NCI-H69 (cell line): Measurements from ENCODE around the gene PYURF.
A peak's percentile ranks its signal among the peaks of the same experiment; 100 is the strongest.

Experiments used
- DNase-seq: peaks from one replicate; lab custom pipeline; 2025; lab: John Stamatoyannopoulos, UW

PYURF gene, protein sequence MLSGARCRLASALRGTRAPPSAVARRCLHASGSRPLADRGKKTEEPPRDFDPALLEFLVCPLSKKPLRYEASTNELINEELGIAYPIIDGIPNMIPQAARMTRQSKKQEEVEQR

DNA sequence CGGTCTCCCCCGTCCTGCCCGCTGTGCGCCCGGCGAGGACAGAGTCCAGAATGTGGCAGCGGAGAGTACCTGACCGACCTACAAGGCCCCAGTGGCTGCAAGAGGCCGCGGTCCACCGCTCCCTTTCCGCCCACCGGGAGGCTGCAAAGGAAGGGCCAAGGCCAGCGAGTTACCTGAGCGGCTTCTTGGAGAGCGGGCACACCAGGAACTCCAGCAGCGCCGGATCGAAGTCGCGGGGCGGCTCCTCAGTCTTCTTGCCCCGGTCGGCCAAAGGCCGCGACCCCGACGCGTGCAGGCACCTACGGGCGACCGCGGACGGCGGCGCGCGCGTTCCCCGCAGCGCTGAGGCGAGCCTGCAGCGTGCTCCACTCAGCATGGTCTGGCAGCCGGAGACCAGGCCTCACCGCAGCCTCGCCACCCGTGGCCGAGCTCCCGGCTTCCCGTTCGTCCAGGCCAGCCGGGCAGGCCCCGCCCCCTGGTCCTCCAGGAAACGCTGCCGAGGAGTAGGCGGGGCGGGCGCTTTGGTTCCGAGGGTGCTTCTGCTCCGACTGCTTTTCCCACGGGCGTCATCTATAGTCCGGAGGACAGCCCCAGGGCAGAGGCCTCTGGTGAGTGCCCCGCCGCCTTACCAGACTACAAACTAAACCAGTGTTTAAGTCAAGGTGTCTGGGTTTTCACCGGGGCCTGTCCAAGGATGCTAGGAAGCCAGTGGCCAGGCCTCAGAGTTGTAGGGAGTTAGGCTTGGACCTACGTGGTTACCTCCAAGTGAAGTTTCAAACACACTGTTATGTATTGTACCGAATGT is at the start of gene PYURF:
Gene PYURF (minus strand): TSS at position 452 of the 805 bp plus-strand sequence. CDS start 76 bp downstream, at position 376.
- peak; percentile 90 for DNase-seq

DNA sequence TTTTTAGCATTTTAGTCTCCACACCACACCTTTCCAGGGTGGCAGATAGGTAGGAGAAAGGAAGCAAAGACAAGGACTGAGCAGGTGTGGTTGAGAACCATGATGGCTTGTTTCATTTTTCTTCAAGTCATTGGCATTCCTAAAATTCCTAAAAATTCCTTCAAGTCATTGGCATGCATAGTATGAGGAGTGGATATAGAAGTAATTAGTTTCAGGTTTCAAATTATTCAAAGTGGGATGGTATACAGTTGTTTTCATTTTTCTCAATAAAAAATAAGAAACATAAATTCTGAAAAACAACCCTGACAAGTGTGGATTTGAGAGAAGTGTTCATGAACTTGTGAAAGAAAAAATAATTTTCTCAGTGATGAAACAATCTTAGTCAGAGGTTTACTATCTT is 46.4 kb upstream of the PYURF start:
- DNase-seq, result no peak

DNA sequence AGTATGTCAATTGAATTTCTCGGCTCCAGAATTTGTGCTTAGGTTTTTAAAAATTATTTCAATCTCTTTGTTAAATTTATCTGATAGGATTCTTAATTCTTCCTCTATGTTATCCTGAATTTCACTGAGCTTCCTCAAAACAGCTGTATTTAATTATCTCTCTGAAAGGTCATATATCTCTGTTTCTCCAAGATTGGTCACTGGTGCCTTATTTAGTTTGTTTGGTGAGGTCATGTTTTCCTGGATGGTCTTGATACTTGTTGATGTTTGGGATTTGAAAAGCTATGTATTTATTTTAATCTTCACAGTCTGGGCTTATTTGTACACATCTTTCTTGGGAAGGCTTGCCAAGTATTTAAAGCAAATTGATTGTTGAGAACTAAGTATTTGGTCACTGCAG is 44.0 kb upstream of the PYURF start:
- no peak for DNase-seq

DNA sequence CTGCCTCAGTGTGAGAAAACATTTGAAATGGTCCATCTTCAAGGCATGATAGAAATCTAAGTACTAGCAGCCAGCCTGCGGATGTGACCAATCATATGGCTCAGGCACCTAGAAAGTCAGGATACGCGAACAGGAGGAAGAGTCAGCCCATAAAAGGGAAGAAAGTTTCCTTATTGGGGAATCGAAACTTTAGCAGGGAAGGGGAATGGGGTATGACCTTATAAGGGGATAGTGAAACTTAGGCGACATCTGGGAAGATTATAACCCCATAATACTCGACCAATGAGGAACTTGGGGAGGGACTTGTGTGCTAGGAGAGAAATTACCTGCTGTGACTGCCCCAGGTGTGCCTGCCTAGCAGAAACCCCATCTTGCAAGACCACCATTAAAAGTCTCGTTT is 26.2 kb upstream of the PYURF start:
- no peak for DNase-seq

DNA sequence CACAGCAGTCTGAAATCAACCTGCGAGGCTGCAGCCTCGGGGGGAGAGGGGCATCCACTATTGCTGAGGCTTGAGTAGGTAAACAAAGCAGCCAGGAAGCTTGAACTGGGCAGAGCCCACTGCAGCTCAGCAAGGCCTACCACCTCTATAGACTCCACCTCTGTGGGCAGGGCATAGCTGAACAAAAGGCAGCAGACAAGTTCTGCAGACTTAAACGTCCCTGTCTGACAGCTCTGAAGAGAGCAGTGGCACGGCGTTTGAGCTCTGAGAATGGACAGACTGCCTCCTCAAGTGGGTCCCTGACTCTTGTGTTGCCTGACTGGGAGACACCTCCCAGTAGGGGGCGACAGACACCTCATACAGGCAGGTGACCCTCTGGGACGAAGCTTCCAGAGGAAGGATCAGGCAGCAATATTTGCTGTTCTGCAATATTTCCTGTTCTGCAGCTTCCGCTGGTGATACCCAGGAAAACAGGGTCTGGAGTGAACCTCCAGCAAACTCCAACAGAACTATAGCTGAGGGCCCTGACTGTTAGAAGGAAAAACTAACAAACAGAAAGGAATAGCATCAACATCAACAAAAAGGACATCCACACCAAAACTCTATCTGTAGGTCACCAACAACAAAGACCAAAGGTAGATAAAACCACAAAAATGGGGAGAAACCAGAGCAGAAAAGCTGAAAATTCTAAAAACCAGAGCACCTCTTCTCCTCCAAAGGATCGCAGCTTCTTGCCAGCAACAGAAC is 15.9 kb upstream of the PYURF start:
- peak; percentile 43 for DNase-seq

DNA sequence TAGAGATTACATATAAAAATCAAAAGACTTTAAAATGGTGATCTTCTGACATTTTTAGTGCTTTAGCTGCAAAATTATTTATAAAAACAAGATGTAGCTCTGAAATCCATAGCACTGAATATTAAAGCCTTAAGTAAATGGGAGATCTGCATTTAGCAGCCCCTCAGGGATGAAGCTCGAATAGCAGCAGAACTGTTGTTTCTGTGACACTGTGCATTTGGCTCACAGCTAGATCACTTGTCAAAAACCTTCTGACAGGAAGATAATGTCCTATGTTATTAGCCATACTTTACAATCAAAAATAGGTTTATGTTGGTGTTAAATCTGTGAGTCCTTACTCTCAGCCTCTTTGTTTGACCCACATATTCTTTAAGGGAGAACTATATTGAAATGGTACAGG is 14.1 kb upstream of the PYURF start:
- DNase-seq, result no peak

DNA sequence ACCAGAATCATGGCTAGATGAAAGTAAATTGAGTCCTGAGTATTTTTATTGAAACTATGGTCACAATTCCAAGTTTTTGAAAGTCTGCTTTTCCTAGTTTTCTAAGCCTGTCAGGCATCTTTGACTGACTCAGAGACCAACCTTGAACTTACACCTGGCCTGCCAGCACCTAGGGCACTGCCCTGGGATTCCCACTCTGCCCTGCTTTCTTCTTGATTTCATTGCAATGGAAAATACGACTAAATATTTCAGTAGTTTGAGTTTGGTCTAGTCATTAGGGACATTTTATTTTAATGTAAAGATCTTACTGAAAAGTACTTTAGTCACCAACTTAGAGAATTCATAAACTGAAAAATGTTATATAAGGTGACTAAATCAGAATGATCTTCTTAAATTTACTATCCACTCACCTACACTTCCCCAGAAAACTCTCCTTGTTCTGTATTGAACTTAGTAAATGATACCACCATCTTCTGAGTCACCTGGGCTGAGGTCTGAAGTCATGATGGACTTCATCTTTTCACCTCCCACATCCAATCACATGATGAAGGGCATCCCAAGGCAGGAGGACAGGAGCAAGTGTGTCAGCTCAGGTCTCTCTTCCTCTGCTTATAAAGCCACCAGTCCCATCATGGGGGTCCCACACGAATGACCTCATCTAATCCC is 11.6 kb upstream of the PYURF start:
- DNase-seq, result no peak

DNA sequence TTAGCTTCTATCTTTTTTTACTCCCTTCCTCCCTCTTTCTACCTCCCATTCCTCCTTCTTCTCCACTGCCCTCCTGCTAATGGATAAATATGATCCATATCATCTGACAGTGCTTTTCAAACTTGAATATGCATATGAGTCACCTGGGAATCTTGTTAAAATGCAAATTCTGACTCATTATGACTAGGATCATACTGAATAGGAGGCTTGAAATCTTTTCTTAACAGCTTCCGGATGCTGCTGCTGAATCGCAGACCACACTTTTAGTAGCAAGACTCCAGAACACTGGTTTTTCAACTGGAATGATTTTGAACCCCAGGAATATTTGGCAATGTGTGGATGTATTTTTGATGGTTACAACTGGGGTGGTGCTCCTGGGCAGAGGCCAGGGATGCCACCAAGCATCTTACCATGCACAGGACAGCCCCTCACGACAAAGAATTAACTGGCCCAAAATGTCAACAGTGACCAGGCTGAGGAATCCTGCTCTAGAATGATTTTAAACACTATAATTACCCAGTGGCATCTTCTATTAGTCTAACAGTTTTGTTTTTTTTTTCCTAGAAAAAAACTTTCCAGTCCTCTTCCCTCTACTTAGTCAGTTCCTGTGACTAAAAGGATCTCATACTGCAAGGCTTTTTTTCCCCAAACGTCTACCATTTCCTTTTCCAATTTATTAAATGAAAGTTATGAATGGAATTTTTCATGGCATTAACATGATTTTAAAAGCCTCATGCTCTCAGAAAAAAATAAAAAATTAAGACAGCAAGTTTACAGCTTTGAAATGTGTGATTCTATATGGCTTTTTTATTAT is 10.6 kb upstream of the PYURF start:
- peak; percentile 2 for DNase-seq

DNA sequence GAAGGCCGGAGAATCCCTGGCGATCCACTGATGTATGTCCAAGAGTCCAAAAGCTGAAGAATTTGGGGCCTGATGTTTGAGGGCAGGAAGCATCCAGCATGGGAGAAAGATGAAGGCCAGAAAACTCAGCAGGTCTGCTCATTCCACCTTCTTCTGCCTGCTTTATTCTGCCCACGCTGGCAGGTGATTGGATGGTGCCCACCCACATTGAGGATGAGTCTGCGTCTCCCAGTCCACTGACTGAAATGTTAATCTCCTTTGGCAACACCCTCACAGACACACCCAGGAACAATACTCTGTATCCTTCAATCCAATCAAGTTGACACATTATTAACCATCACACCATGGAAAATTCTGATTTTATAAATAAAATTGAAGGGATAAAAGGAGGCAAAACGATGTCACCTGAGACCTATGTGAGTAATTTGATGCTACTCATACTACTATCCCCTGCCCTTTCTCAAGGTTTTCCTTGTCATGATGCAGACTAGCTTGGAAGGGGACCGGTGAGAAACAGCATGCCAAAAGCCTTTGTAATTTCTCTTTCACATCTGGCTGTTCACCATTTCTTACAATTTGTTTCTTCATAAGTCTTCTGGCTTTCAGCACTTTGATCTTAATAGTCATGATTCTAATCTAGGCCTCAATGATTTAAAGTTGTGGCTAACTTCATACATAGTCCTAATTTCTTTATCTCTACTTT is 9.7 kb upstream of the PYURF start:
- no peak for DNase-seq

DNA sequence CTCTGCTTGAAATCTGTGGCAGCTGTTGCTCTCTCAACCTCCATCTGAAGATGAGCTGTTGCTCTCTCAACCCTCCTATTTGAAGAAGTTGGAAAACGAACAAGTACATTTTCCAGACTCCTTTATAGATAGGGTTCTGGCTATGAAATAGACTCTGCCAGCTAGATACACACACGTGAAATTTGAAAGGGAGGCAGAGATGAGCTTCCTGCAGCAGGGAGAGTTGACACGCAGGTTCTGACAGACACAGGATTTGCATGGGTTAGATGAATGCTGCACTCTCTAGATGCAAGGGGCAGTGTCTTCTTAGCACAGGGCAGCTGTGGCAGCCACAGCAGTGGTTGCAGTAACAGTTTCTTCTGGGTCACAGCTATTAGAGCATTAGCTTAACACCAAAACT is 8.0 kb upstream of the PYURF start:
- DNase-seq, result no peak

DNA sequence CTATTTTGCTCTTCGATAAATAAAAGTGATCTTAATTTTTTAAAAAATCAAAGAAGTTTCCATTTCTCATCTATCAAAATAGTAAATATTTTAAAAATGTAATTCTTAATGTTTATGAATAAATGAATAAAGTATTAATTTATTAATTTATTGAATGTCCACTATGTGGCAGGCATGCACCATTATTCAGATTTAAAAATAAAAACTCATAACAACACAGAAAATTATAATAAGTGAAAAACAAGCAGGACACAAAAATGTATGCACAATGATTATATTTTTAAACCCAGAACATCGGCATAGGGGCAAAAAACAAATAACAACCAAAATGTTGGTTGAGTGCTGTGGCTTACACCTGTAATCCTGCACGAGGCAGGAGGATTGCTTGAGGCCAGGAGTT is 5.3 kb upstream of the PYURF start:
- no peak for DNase-seq

DNA sequence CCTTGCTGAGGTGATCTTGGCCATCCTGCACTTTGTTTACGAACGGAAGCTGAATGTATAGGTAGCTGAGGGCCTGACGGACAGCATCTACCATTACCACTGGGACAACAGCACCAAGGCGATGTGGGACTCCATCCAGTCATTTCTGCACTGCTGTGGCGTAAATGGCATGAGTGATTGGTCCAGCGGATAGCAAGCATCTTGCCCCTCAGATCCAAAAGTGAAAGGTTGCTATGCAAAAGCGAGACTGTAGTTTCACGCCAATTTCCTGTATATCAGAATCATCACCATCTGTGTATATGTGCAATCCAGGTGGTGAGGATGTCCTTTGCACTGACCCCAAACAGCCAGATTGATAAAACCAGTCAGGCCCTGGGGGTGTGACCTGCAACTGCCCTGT is 4.2 kb upstream of the PYURF start:
- peak; percentile 3 for DNase-seq

DNA sequence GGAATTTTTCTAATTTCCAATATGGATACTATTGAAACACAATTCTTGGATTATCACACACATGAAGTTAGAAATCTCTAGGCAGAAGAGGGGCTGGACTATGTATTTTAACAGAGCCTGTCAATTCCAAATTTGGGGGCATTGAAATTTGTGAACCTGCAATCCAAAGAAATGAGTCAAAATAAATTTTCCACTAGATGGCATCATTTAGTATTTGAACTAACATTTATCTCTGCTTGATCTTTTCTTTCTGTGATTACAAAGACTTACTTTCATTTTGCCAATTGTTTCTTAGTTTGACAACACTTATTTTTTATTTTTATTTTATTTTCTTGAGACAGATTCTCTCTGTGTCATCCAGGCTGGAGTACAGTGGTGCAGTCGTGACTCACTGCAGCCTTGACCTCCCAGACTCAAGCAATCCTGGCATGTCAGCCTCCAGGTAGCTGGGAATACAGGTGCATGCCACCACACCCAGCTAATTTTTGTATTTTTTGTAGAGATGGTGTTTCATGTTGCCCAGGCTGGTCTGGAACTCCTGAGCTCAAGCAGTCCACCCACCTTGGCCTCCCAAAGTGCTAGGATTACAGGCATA is 2.7 kb upstream of the PYURF start:
- DNase-seq, result peak; percentile 3

DNA sequence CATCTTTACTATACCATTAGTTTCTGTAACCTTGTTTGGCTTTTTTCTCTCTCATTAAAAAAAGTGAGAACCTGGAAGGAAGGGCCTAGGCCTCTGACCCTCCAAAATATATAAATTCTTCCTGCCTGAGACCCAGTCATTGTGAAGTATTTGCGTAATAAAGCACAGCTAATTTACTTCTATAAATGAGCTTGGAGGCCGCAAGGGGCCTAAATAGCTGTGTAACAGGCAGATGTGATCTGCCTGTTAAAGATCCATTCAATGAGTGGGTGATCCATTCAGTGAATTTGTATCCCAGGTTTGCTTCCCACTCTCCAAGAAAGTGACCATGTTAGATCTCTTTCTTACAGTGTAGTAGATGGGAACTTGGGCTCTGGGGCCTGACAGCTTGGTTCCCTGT is 595 bp upstream of the PYURF start:
- DNase-seq, result no peak

DNA sequence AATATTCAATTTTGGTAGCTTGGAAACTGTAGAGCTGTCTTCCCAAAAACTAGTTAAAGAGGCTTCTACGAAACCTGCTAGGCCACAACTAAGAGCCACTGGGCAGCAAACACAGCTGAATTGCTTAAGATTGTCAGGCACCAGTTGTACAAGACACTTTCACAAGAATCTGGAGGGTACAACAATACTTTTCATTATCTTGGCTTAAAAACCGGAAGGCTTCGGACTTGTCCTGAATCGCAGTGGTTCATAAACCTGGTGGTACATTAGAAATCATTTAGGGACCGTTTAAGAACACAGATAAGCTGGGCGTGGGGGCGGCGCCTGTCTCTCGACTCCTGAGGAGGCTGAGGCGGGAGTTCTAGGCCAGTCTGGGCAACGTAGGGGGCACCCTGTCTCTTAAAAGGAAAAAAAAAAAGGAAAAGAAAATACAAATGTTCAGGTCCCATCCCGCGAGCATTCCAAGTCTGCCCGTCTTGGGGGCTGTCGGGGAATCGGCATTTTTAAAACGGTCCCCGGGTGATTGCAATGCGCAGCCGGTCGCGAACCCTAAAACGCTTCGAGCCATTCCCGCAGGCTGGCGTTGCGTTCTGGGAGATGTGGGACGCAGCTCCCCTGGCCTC is 763 bp downstream of the PYURF start:
- DNase-seq, result peak; percentile 30

DNA sequence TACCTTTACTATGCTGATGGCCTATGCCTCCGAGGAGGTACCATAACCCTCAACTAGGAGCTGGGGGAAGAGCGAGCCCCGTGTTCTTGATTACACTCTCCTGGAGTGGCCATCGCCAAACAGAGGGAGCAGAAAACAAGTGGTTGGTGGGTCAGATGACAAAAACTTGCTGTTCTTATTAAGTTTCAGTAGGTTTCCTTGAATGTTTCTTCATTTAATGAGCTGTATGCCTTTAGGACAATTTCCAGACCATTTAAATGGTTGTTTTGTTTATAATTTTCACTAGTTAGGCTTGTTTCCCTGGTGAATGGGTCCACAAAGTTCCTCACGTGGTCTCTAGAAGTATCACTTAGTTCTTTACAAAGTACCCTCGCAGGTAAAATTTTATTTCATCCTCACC is 4.7 kb downstream of the PYURF start:
- DNase-seq, result no peak

DNA sequence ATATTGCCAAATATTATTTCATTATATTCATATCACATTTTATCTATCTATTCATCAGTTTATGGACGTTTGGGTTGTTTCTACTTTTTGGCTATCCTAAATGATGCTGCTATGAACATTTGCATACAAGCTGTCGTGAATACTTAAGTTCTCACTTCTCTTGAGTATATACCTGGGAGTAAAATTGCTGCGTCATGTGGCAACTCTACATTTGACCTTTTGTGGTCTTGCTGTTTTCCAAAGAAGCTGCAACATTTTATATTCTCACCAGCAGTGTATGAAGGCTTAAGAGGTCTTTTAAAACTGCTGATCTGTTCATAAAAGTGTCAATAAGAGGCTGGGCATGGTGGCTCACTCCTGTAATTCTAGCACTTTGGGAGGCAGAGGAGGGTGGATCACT is 5.8 kb downstream of the PYURF start:
- DNase-seq, result no peak

DNA sequence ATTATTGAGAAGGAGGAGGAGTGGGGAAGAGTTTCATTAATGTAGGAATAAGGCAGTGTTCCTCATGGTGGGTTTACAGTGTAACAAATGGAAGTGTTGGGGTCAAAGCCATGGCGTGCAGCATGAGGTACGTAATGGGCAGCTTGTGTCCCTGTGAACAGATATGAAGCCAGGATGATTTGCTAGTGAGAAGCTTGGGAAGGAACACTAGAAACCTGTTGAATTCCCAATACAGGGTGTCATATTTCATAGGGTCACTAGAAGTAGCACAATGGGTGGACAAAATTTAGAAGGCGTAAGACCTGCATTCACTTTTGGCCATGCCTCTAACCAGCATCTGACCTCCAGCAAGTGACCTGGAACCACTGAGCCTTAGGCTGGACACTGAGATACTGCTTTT is 6.8 kb downstream of the PYURF start:
- no peak for DNase-seq

DNA sequence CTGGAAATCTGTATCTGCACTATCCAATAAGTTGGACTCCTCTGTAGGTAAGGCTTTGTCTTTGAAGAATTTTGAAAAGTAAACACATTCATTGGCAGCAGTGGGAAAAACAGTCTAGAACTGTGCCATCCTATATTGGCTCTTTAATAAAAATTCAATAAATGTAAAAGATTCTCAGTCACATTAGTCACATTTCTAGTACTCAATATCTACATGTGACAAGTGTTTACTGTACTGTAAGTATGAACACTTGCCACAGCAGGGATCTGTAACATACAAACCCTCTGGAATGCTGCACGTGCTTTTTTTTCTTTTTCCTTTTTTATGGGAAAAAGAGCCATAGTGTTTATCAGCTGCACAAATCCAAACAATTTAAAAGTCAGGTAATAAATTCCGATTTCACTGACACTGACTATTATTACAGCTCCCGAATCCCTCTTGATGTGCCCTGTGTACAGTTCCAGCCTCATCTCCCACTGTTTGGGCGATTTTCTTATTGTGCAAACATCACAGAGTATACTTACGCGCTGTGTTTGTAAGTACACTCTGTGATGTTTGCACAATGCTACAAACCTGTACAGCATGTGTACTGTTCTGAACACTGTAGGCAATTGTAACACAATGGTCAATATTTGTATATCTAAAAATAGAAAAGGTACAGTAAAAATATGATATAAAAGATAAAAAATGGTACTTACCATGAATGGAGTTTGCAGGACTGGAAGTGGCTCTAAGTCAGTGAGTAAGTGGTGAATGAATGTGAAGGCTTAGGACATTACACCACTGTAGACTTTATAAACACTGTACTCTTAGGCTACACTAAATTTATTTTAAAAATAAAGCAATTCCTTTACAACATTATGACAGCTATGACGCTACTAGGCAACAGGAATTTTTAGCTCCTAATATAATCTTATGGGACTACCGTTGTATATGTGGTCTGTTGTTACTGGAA is 8.7 kb downstream of the PYURF start:
- peak; percentile 48 for DNase-seq
